Transverse colon (tissue), 4 donors: ENCODE results near the gene EPB41L5.

Experiments used
- CTCF ChIP-seq, 5 experiments: fragments of 200-600 bp in 3 of 5; fragments of 450-650 bp in 2 of 5; sonication (generic) in 3 of 5; IDR thresholded peaks; 1 replicate in 2 of 5; 2 replicates in 3 of 5; pipeline ENCODE4 v1.5.1; 2016 to 2017; ENCODE audit warnings: antibody characterized with exemption in 5 of 5, inconsistent platforms in 3 of 5, mild to moderate bottlenecking in 2 of 5, moderate library complexity in 1 of 5
- EP300 ChIP-seq: sonication (generic); formaldehyde crosslinking; IDR thresholded peaks from one replicate; pipeline ENCODE4 v1.6.1; 2017; ENCODE audit warnings: antibody characterized with exemption, low read depth
- POLR2A ChIP-seq: fragments of 450-650 bp; IDR thresholded peaks from one replicate; pipeline ENCODE4 v1.6.1; 2016; ENCODE audit warnings: antibody characterized with exemption, mild to moderate bottlenecking, moderate library complexity
- POLR2AphosphoS5 ChIP-seq, 3 donors: sonication (generic); formaldehyde crosslinking; IDR thresholded peaks; one replicate each; pipeline ENCODE4 v1.6.1; 2016; ENCODE audit warnings: antibody characterized with exemption in 3 of 3

GRCh38 chr2:120100627-120101026, 87.8 kb downstream of the EPB41L5 start:
- TF ChIP-seq CTCF (IDR thresholded peaks at IDR 0.05) (no peak), EP300 (no peak), POLR2A (no peak), POLR2AphosphoS5 (IDR thresholded peaks at IDR 0.05) (no peak)
